Right lobe of liver (tissue), 4 donors: ENCODE results near the gene NPFF.

Source experiments
- POLR2A ChIP-seq: fragments of 450-650 bp; IDR thresholded peaks from one replicate; pipeline ENCODE4 v1.6.1; 2017; ENCODE audit warnings: antibody characterized with exemption, mild to moderate bottlenecking
- TF ChIP-seq, protein P1 (sequence below), 4 donors: fragments of 200-600 bp in 3 of 4; fragments of 450-650 bp in 1 of 4; IDR thresholded peaks; one replicate each; pipeline versions ENCODE4 v1.5.1 to v1.8.0; 2016 to 2022; ENCODE audit warnings: antibody characterized with exemption in 4 of 4, mild to moderate bottlenecking in 2 of 4
- donor health status: DM: no; HTN: no; CAD: no.
- donor health status: DM: no; HTN: no; CAD: no.
- donor health status: DM: no; HTN: yes; CAD: no.

DNA sequence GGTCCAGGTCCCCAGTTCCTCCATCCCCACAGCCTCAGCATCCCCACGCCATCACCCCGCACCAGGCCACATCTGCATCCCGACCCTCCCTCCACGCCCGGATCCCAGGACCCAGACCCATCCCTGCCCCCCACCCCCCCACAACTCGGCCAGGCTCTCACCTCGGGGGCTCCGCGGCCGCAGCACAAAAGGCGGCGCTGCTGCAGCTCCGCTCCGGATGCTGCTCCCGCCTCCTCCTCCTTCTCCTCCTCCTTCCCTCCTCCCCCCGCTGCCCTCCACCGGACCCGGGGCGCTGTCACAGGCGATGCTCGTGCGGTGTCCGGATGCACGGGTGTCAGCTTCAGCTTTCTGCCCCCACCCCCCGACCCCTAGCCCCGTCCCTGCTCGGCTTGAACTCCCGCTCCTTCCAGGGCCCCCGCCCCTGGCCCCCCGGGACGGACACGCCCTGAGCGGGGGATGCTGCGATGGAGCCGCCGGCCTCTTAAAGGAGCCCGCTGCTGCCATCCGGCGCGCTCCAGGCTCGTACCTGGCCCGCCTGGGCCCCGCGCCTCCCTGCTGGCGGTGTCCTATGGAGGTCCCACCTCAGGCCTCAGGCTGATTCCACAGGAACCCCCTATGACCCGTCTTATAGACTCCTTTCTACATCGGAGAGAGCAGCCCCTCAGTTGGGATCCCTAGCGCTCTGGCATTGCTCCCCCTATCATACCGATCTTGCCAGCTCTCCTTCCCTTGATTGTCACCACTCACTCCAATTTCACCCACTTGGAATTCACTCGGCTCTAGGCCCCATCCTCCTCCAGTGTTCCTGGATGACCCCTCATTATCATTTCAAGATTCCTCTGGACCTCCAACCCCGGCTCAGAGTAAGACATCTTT, 7.8 kb downstream of the NPFF start, which contains the start of gene MAP3K12:
- TF ChIP-seq POLR2A = no peak
- TF ChIP-seq, protein P1, sequence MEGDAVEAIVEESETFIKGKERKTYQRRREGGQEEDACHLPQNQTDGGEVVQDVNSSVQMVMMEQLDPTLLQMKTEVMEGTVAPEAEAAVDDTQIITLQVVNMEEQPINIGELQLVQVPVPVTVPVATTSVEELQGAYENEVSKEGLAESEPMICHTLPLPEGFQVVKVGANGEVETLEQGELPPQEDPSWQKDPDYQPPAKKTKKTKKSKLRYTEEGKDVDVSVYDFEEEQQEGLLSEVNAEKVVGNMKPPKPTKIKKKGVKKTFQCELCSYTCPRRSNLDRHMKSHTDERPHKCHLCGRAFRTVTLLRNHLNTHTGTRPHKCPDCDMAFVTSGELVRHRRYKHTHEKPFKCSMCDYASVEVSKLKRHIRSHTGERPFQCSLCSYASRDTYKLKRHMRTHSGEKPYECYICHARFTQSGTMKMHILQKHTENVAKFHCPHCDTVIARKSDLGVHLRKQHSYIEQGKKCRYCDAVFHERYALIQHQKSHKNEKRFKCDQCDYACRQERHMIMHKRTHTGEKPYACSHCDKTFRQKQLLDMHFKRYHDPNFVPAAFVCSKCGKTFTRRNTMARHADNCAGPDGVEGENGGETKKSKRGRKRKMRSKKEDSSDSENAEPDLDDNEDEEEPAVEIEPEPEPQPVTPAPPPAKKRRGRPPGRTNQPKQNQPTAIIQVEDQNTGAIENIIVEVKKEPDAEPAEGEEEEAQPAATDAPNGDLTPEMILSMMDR (IDR thresholded peaks at IDR 0.05) = no peak
